ENCODE results near the gene SLN.

DNA sequence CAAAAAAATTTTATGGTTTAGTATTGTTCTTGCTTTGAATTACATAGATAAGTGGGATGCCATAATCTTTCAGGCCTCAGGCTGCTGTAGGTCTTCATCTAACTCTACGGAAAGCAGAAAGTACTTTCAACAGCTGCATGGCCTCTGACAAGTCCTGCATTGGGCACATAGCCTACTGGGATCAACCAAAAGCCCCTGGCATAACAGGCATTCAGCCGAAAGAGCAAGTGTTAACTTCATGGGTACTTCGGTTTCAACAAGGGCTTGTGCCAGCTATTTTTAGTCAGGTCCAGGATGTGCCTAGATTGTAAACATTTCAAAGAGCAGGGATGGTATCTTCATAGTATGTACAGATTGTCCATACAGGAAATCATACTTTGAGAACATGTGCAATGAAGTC is 3.1 kb downstream of the SLN start:
- TF ChIP-seq ESRRG (CRISPR knock-in tag; IDR thresholded peaks at IDR 0.05) (no peak), TSHZ2 (CRISPR knock-in tag; IDR thresholded peaks at IDR 0.05) (no peak), GLIS3 (CRISPR knock-in tag; IDR thresholded peaks at IDR 0.05) (no peak), ZFP30 (CRISPR knock-in tag; IDR thresholded peaks at IDR 0.05) (no peak), RARB (CRISPR knock-in tag; IDR thresholded peaks at IDR 0.05) (no peak), OSR1 (CRISPR knock-in tag; IDR thresholded peaks at IDR 0.05) (no peak), PATZ1 (CRISPR knock-in tag; IDR thresholded peaks at IDR 0.05; ENCODE audit: borderline replicate concordance) (no peak), ZFP3 (CRISPR knock-in tag; IDR thresholded peaks at IDR 0.05) (no peak), ARNTL (CRISPR knock-in tag; IDR thresholded peaks at IDR 0.05; ENCODE audit: borderline replicate concordance, low read depth) (no peak), ZNF70 (CRISPR knock-in tag; IDR thresholded peaks at IDR 0.05) (no peak), ISL1 (CRISPR knock-in tag; IDR thresholded peaks at IDR 0.05) (no peak)
- TF ChIP-seq, protein P1, sequence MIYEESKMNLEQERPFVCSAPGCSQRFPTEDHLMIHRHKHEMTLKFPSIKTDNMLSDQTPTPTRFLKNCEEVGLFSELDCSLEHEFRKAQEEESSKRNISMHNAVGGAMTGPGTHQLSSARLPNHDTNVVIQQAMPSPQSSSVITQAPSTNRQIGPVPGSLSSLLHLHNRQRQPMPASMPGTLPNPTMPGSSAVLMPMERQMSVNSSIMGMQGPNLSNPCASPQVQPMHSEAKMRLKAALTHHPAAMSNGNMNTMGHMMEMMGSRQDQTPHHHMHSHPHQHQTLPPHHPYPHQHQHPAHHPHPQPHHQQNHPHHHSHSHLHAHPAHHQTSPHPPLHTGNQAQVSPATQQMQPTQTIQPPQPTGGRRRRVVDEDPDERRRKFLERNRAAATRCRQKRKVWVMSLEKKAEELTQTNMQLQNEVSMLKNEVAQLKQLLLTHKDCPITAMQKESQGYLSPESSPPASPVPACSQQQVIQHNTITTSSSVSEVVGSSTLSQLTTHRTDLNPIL (CRISPR knock-in tag; IDR thresholded peaks at IDR 0.05; ENCODE audit: low read depth) = no peak
